Upper lobe of left lung (tissue), 6 donors: ENCODE data around the gene TGM2. TPM values are rescaled to one million over a fixed set of nuclear protein-coding genes. Genes with fewer than 3 reads are reported as not detected.

Source experiments
- ATAC-seq, 2 donors: fragments of 200-7000 bp; cut with Tn5 transposase; one replicate each; pipeline ENCODE4 v1.9.1; 2022; ENCODE audit warnings: mild to moderate bottlenecking in 2 of 2, moderate library complexity in 2 of 2; ENCODE audit not compliant: low FRiP score in 2 of 2
- DNase-seq, 2 donors: peaks; one replicate each; pipeline ENCODE4 v3.0.0-alpha.2; 2019 to 2020
- H3K27ac ChIP-seq, 4 donors: fragments of 200-600 bp; sonication (generic); one replicate each; pipeline ENCODE4 v1.5.1; 2016 to 2019
- H3K27me3 ChIP-seq, 4 donors: fragments of 200-600 bp; sonication (generic); one replicate each; pipeline ENCODE4 v1.5.1; 2017 to 2019
- H3K36me3 ChIP-seq, 4 donors: fragments of 200-600 bp; sonication (generic); one replicate each; pipeline ENCODE4 v1.5.1; 2016 to 2019
- H3K4me1 ChIP-seq, 4 donors: fragments of 200-600 bp; sonication (generic); one replicate each; pipeline ENCODE4 v1.5.1; 2018 to 2019
- H3K4me3 ChIP-seq, 4 donors: fragments of 200-600 bp; sonication (generic); one replicate each; pipeline ENCODE4 v1.5.1; 2017 to 2019; ENCODE audit warnings: mild to moderate bottlenecking in 2 of 4, moderate library complexity in 1 of 4
- H3K9me3 ChIP-seq, 4 donors: fragments of 200-600 bp; sonication (generic); one replicate each; pipeline ENCODE4 v1.5.1; 2018 to 2019
- CTCF ChIP-seq, 6 experiments: fragments of 450-650 bp in 4 of 6; fragments of 200-600 bp in 2 of 6; sonication (generic) in 2 of 6; IDR thresholded peaks; one replicate each; pipeline ENCODE4 v1.5.1; 2016 to 2019; ENCODE audit warnings: antibody characterized with exemption in 6 of 6
- EP300 ChIP-seq, 4 donors: sonication (generic); formaldehyde crosslinking; IDR thresholded peaks; one replicate each; pipeline ENCODE4 v1.5.1; 2017; ENCODE audit warnings: antibody characterized with exemption in 4 of 4, control low read depth in 2 of 4
- POLR2A ChIP-seq, 4 donors: fragments of 450-650 bp; IDR thresholded peaks; one replicate each; pipeline ENCODE4 v1.5.1; 2016 to 2017; ENCODE audit warnings: antibody characterized with exemption in 4 of 4, mild to moderate bottlenecking in 2 of 4
- POLR2AphosphoS5 ChIP-seq, 2 donors: sonication (generic); formaldehyde crosslinking; IDR thresholded peaks; one replicate each; pipeline ENCODE4 v1.5.1; 2017; ENCODE audit warnings: antibody characterized with exemption in 2 of 2
- WGBS, 2 donors: methylation state at CpG; one replicate each; pipeline ENCODE4 v1.1.5; 2017 to 2018; 5-methylcytosine and 5-hydroxymethylcytosine counted together
- total RNA-seq, 6 donors: library from RNA; depleted of rRNA in 4 of 6; stranded (reverse); fragments of >200 nt in 4 of 6; gene quantifications; one replicate each; pipeline versions ENCODE4 v1.1.0 to v1.2.1, GENCODE V29; 2016 to 2021
- donor health status: DM: no; HTN: no; CAD: no; lungs with moderate emphysema.
- donor health status: DM: no; HTN: yes; CAD: no; lungs with severe emphysema.

The TGM2 gene
- total RNA-seq, 6 donors from 2014 or later = 98.7 to 469 (median 290) TPM

- H3K9me3 ChIP-seq = no peaks in the 10 kb centered on the region
- 83 to 85% methylated on average over 8 of the region's 8 CpGs for WGBS, 2 donors
- no peaks in the 10 kb centered on the region for H3K27me3 ChIP-seq
- TF ChIP-seq POLR2AphosphoS5 (IDR thresholded peaks at IDR 0.05) (no peak), CTCF (IDR thresholded peaks at IDR 0.05) (no peak), POLR2A (IDR thresholded peaks at IDR 0.05) (no peak), EP300 (IDR thresholded peaks at IDR 0.05) (no peak)
- ATAC-seq = peak in 1 of 2 donors; percentile 44
- no peaks in the 10 kb centered on the region for H3K36me3 ChIP-seq
- DNase-seq = no peak
- H3K27ac ChIP-seq = no peak overlapping the region
- no peaks in the 10 kb centered on the region for H3K4me1 ChIP-seq
- H3K4me3 ChIP-seq = no peak overlapping the region
These were observed 13.0 kb upstream of the TGM2 start for GRCh38 chr20:38178065-38178491.

- no peak for ATAC-seq
- no peak for DNase-seq
- no peaks in the 10 kb centered on the region for H3K4me1 ChIP-seq
- 91 to 92% methylated on average over 8 to 9 of the region's 9 CpGs for WGBS, 2 donors
- TF ChIP-seq POLR2A (IDR thresholded peaks at IDR 0.05) (no peak), POLR2AphosphoS5 (IDR thresholded peaks at IDR 0.05) (no peak), EP300 (IDR thresholded peaks at IDR 0.05) (no peak), CTCF (IDR thresholded peaks at IDR 0.05) (no peak)
- H3K4me3 ChIP-seq = no peak overlapping the region
- H3K27me3 ChIP-seq = no peaks in the 10 kb centered on the region
- H3K9me3 ChIP-seq = no peaks in the 10 kb centered on the region
- H3K27ac ChIP-seq = no peak overlapping the region
- H3K36me3 ChIP-seq = no peaks in the 10 kb centered on the region
These were observed 12.1 kb upstream of the TGM2 start for GRCh38 chr20:38177201-38177600.

- Histone ChIP-seq H3K9me3 (no peaks in the 10 kb centered on the region), H3K4me3 (no peak overlapping the region), H3K27ac (no peak overlapping the region), H3K4me1 (peaks cover 0 to 5% (median 0%) of the 10 kb centered on the region in 4 donors), H3K27me3 (no peaks in the 10 kb centered on the region), H3K36me3 (no peaks in the 10 kb centered on the region)
- no peak for TF ChIP-seq POLR2AphosphoS5 (IDR thresholded peaks at IDR 0.05)
- no peak for TF ChIP-seq EP300 (IDR thresholded peaks at IDR 0.05)
- DNase-seq (no peak), ATAC-seq (no peak)
- 73 to 74% methylated on average over 16 of the region's 16 CpGs for WGBS, 2 donors
These were observed 10.5 kb upstream of the TGM2 start for GRCh38 chr20:38175304-38176180.

GRCh38 chr20:38173237-38174156 is 8.4 kb upstream of the TGM2 start:
- TF ChIP-seq POLR2AphosphoS5 (IDR thresholded peaks at IDR 0.05) (no peak), POLR2A (IDR thresholded peaks at IDR 0.05) (no peak), CTCF (IDR thresholded peaks at IDR 0.05) (no peak), EP300 (IDR thresholded peaks at IDR 0.05) (no peak)
- 52 to 61% methylated on average over 7 to 14 of the region's 14 CpGs for WGBS, 2 donors
- H3K4me3 ChIP-seq = no peak overlapping the region
- peak in 1 of 2 donors; percentile 38 for DNase-seq
- ATAC-seq = peak in 1 of 2 donors; percentile 80
- H3K9me3 ChIP-seq = no peaks in the 10 kb centered on the region
- no peaks in the 10 kb centered on the region for H3K36me3 ChIP-seq
- no peaks in the 10 kb centered on the region for H3K27me3 ChIP-seq
- H3K27ac ChIP-seq = no peak overlapping the region
- peaks cover 10 to 20% (median 13%) of the 10 kb centered on the region in 4 donors for H3K4me1 ChIP-seq

- H3K27me3 ChIP-seq = no peaks in the 10 kb centered on the region
- no peak overlapping the region for H3K27ac ChIP-seq
- no peak overlapping the region for H3K4me3 ChIP-seq
- 68 to 69% methylated on average over 4 of the region's 4 CpGs for WGBS, 2 donors
- DNase-seq = no peak
- H3K9me3 ChIP-seq = no peaks in the 10 kb centered on the region
- ATAC-seq = no peak
- no peaks in the 10 kb centered on the region for H3K36me3 ChIP-seq
- TF ChIP-seq CTCF (IDR thresholded peaks at IDR 0.05) = no peak
- no peak for TF ChIP-seq POLR2AphosphoS5 (IDR thresholded peaks at IDR 0.05)
- no peak for TF ChIP-seq EP300 (IDR thresholded peaks at IDR 0.05)
- TF ChIP-seq POLR2A (IDR thresholded peaks at IDR 0.05) = no peak
- peaks cover 21 to 31% (median 24%) of the 10 kb centered on the region in 4 donors for H3K4me1 ChIP-seq
These were observed 7.3 kb upstream of the TGM2 start for GRCh38 chr20:38172408-38172807.
